IMR-90 (cell line): ENCODE measurements around the gene NTM.

Source experiments
- CHD1 ChIP-seq: IDR thresholded peaks from 2 replicates; pipeline ENCODE4 v1.6.1; 2012; ENCODE audit warnings: low read depth, low read length, improper control_type of control experiment
- POLR2A ChIP-seq: IDR thresholded peaks from 2 replicates; pipeline ENCODE4 v1.6.1; 2012; ENCODE audit warnings: mild to moderate bottlenecking, low read depth, low read length
- RFX5 ChIP-seq: IDR thresholded peaks from 2 replicates; pipeline ENCODE4 v1.8.0; 2012; ENCODE audit warnings: low read depth, mild to moderate bottlenecking, low read length, moderate library complexity
- SMC3 ChIP-seq: fragments of 150-350 bp; IDR thresholded peaks from 2 replicates; pipeline ENCODE4 v1.6.1; 2016; ENCODE audit warnings: low read depth, mild to moderate bottlenecking, antibody characterized with exemption, low read length, moderate library complexity
- TF ChIP-seq, protein P1 (sequence below): conservative IDR thresholded peaks from 2 replicates; pipeline ENCODE4 v1.5.1; 2012; ENCODE audit warnings: mild to moderate bottlenecking, low read depth, low read length, improper control_type of control experiment

DNA sequence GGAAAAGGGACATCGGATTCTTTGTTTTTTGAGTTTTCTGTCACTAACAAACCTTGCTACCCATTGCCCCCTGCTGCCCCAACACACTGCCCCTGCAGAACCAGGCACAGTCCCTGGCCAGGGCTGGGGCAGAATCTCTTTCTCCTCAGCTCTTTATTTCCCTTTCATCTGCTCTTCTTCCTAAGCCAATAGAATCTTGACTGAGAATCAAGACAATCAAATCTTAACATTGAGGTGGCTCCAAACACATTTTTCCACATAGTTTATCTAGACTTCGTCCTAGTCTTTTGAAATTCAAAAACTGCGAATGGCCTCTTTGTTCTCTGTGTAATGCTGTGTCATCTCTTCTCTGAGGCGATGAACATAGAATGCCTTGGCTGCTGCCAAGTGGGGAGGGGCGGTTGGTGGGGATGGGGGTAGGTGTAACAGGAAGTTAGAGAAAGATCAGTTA, 16.1 kb upstream of the NTM start:
- TF ChIP-seq, protein P1, sequence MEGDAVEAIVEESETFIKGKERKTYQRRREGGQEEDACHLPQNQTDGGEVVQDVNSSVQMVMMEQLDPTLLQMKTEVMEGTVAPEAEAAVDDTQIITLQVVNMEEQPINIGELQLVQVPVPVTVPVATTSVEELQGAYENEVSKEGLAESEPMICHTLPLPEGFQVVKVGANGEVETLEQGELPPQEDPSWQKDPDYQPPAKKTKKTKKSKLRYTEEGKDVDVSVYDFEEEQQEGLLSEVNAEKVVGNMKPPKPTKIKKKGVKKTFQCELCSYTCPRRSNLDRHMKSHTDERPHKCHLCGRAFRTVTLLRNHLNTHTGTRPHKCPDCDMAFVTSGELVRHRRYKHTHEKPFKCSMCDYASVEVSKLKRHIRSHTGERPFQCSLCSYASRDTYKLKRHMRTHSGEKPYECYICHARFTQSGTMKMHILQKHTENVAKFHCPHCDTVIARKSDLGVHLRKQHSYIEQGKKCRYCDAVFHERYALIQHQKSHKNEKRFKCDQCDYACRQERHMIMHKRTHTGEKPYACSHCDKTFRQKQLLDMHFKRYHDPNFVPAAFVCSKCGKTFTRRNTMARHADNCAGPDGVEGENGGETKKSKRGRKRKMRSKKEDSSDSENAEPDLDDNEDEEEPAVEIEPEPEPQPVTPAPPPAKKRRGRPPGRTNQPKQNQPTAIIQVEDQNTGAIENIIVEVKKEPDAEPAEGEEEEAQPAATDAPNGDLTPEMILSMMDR, result no peak
- TF ChIP-seq CHD1 (no peak), POLR2A (no peak), RFX5 (no peak), SMC3 (no peak)
